Measurements from ENCODE around the gene SORBS2. TPM values are rescaled to one million over a fixed set of nuclear protein-coding genes. Genes with fewer than 3 reads are reported as not detected.

SORBS2 gene
- total RNA-seq, 1 donor from 2014 or later, result 18.8 TPM

GRCh38 chr4:185730849-185731608 is 81.0 kb downstream of the SORBS2 start:
- no peak overlapping the region for H3K4me3 ChIP-seq (ENCODE audit: low read depth, low read length)
- DNase-seq (ENCODE audit: low read depth), result no peak
- H3K27me3 ChIP-seq (ENCODE audit: control insufficient read depth, insufficient read depth, low read length), result no peaks in the 10 kb centered on the region
- H3K36me3 ChIP-seq (ENCODE audit: control insufficient read depth, insufficient read depth, low read length), result no peaks in the 10 kb centered on the region
- TF ChIP-seq CTCF (IDR thresholded peaks at IDR 0.05; ENCODE audit: insufficient read depth, low read length, poor library complexity, severe bottlenecking), result no peak

GRCh38 chr4:185730387-185730786 is 81.6 kb downstream of the SORBS2 start:
- DNase-seq (ENCODE audit: low read depth), result no peak
- no peak overlapping the region for H3K4me3 ChIP-seq (ENCODE audit: low read depth, low read length)
- no peaks in the 10 kb centered on the region for H3K27me3 ChIP-seq (ENCODE audit: control insufficient read depth, insufficient read depth, low read length)
- no peaks in the 10 kb centered on the region for H3K36me3 ChIP-seq (ENCODE audit: control insufficient read depth, insufficient read depth, low read length)
- TF ChIP-seq CTCF (IDR thresholded peaks at IDR 0.05; ENCODE audit: insufficient read depth, low read length, poor library complexity, severe bottlenecking), result no peak

GRCh38 chr4:185729391-185729804 is 82.6 kb downstream of the SORBS2 start:
- no peaks in the 10 kb centered on the region for H3K36me3 ChIP-seq (ENCODE audit: control insufficient read depth, insufficient read depth, low read length)
- H3K4me3 ChIP-seq (ENCODE audit: low read depth, low read length), result no peak overlapping the region
- H3K27me3 ChIP-seq (ENCODE audit: control insufficient read depth, insufficient read depth, low read length), result no peaks in the 10 kb centered on the region
- no peak for TF ChIP-seq CTCF (IDR thresholded peaks at IDR 0.05; ENCODE audit: insufficient read depth, low read length, poor library complexity, severe bottlenecking)
- no peak for DNase-seq (ENCODE audit: low read depth)

- DNase-seq (ENCODE audit: low read depth), result no peak
- Histone ChIP-seq H3K4me3 (ENCODE audit: low read depth, low read length) (no peak overlapping the region), H3K36me3 (ENCODE audit: control insufficient read depth, insufficient read depth, low read length) (no peaks in the 10 kb centered on the region), H3K27me3 (ENCODE audit: control insufficient read depth, insufficient read depth, low read length) (no peaks in the 10 kb centered on the region)
- no peak for TF ChIP-seq CTCF (IDR thresholded peaks at IDR 0.05; ENCODE audit: insufficient read depth, low read length, poor library complexity, severe bottlenecking)
Measured at GRCh38 chr4:185728893-185729292, 83.1 kb downstream of the SORBS2 start.

GRCh38 chr4:185726931-185727330 is 85.1 kb downstream of the SORBS2 start:
- Histone ChIP-seq H3K27me3 (ENCODE audit: control insufficient read depth, insufficient read depth, low read length) (no peaks in the 10 kb centered on the region), H3K4me3 (ENCODE audit: low read depth, low read length) (no peak overlapping the region), H3K36me3 (ENCODE audit: control insufficient read depth, insufficient read depth, low read length) (no peaks in the 10 kb centered on the region)
- DNase-seq (ENCODE audit: low read depth), result no peak
- TF ChIP-seq CTCF (IDR thresholded peaks at IDR 0.05; ENCODE audit: insufficient read depth, low read length, poor library complexity, severe bottlenecking), result no peak
